HG02973 (cell line): ENCODE data around the gene HAUS1.

Source experiments
- ATAC-seq: cut with Tn5 transposase; IDR thresholded peaks from one replicate; pipeline ENCODE4 v1.9.1; 2021; ENCODE audit warnings: moderate library complexity; ENCODE audit not compliant: unreplicated experiment

Gene HAUS1, protein sequence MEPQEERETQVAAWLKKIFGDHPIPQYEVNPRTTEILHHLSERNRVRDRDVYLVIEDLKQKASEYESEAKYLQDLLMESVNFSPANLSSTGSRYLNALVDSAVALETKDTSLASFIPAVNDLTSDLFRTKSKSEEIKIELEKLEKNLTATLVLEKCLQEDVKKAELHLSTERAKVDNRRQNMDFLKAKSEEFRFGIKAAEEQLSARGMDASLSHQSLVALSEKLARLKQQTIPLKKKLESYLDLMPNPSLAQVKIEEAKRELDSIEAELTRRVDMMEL

DNA sequence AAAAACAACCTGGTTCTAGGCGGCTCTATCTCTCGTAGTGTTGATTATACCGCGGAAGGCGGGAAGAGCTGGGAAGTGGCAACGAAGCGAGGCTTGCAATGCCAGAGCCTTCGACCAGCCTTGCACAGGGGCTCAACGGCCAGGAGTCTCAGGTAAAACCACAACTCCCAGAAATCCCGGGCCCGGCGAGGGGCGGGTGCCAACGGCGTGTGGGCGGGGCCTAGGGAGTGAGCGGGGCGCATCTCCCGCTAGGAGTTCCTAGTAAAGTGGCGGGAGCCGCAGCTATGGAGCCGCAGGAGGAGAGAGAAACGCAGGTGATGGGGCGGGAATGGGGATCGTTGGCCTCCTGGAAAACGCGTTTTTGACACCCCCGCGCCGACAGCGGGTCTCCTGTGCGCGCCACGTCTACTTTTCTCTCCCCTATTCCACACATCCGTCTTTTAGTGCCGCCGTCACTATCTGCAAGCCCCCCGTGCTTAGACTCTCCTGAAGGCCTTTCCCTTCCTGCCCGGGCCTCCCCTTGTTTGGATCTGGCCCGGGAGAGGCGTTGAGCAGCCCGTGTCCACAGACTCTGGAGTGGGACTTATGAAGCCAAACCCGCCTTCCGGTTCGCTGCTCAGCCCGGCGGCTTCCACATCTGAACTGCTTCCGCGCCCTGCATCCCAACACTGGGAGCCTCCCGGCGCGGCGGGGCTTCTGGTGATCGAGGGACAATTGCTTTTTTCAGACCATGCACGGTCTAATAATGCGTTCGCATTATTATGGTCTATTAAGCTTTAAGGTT is at the start of gene HAUS1:
Gene HAUS1, plus strand, starts transcription at position 258 of the 784 bp plus-strand sequence. Its CDS starts 27 bp downstream, at position 285.
- peak; percentile 74 for ATAC-seq

DNA sequence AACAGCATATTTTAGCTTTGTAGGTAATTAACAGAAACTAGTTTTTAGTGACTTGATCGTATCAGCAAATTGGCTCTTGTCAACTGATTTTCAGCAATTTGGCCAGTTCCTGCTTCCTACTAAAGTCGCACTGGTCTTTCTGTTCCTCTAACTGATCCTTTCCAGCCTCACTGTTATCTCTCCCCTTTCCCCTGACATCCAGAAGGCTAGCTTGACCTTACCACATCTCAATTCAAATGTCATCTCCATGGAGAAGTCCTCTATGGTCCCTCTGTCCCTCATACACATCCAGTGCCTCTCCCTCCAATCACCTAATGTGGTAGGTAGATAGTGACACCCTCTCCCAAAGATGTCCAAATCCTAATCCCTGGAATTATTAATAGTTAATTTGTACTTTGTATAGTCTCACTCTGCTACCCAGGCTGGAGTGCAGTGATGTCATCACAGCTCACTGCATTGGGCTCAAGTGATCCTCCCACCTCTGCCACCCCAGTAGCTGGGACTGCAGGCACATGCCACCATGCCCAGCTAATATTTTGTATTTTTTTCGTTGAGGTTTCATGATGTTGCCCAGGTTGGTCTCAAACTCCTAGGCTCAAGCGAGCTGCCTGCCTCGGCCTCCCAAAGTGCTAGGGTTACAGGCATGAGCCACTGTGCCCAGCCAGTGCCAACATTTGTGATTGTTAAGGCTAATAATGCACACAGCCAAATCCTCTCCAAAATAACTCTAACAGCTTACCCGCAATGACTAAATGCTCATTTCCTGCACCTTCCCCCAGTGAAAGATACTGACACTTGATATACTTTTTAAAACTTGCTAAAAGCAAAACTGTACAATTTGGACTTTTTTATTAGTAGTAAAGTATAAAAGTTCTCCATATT is 49.0 kb upstream of the HAUS1 start:
- ATAC-seq: no peak

DNA sequence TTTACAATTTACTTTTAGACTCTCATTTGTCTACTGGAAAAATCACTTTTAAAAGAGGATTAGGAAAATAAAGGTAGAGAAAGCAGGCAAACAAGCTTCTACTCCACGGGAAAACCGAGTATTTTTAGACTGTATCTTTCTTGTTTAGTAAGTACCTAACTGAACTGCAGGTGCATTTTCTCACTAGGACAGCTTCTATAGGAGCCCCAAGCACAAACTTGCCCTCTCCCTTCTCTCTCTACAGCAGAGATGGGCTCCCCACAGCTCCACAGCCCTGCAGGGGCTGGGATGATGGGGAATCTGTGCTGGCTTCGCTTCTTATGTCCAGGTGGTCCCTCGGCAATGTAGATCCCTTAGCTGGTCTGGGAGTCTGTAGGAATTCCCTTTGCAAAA is 48.4 kb upstream of the HAUS1 start:
- no peak for ATAC-seq

DNA sequence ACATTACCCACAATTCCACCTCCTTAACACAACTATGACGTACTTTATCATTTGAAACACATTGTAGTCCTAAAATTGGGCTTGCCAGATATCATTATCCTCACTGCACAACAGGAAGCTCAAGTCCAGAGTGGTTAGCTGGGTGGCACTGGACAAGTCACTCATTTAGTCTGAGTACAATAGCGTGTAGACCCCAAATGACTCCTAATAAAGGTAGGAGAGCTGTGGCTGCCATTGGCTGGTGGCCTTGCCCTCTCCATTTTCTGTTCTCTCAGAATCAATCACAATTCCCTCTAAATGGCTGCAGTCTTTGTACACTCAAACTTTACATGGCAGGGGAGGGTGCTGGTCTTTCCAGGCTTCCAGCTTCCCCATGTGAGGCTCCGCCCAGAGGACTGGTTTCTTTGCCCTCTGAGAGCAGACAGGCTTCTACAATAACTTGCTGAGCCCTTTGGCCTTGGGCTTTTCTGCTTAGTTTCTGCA is 43.8 kb upstream of the HAUS1 start:
- ATAC-seq: no peak

GRCh38 chr18:46061387-46061786 is 42.8 kb upstream of the HAUS1 start:
- ATAC-seq: no peak

DNA sequence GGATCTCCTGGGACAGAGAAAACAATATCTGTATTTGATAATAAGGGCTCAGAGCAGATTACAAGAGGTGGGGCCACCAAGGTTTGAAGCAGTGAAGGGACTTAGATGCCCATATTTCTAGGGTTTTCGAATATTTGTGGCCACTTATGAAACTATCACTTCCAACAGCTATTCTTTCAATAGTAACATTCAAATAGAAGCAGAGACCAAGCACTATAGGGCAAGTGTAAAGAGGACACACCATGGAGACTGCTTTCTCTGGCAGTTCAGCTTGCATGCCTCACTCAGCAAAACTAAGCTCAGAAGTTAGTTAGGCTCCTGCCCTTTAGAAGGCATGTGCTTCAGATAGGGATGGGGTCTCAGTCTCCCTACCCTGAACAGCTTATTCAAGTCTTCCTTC is 42.4 kb upstream of the HAUS1 start:
- ATAC-seq: no peak

GRCh38 chr18:46062781-46063180 is 41.4 kb upstream of the HAUS1 start:
- no peak for ATAC-seq

DNA sequence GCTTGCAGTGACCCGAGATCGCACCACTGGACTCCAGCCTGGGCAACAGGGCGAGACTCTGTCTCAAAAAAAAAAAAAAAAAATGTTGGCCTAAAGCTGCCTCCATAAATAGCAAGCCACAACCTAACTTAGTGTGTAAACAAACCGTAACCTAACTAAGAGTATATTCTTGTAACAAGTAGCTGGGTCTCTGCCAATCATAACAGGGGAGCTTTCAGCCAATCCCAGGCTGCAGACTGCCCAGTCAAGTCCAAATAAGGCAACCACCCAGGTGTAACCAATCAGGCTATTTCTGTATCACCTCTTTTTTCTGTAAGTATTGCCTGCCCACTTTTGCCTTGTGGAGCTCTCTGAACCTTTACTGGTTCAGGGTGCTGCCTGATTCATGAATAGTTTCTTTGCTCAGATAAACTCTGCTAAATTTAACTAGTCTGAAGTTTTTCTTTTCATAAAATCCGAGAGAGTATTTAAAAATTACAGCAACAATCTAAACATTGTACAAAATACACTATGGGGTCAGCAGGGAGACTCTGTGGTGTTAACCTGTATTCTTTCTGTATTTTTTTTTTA is 36.7 kb upstream of the HAUS1 start:
- ATAC-seq: no peak

DNA sequence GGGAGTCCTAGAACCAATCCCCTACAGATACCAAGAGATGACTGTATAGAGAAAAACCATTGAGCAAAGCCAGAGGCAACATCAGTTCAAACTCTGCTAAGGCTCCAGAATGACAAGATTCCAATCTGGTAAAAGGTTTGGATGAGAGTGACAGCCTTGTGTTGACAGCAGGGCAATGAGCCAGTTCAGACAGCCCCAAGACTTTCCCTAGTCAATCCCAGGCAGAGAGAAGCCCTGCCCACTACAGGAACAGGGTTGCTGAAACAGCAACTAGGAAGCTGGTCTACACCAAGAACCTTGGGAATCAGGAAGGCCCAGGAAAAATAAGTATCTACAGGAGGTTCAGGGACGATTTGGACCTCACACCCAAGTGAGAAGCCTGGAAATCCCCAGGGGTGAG is 35.4 kb upstream of the HAUS1 start:
- ATAC-seq: no peak

DNA sequence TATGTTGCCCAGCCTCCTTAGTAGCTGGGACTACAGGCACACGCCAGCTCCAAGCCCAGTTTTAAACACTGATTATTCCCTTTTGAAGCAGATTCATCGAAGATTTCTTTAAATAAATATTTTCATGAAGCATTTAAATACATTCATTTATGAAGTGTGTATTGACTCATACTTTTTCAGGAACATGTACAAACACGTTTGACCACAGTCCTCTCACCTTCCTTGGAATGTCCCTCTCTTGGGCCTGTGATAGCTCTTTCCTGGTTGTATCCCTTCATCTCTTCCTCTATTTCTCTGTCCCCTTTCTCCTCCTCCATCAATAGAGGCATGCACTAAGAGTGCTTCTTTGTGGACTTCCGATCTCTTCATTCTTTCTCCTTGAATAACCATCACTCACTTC is 34.7 kb upstream of the HAUS1 start:
- ATAC-seq: no peak

DNA sequence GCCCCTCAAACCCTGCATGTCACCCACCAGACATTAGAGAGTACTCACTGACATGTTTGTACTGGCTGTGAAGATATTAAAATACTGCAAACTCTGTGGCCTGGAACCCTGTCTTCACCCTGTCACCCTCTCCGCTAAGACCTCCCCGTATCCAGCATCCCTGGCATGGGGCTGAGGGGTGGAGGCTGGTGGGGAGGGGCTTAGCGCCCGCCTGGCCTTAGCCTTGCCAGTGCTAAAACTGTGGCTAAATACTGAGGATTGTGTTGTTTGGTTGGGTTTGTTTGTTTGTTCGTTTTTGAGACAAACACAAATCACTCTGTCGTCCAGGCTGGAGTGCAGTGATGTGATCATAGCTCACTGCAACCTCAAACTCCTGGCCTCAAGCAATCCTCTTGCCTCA is 34.0 kb upstream of the HAUS1 start:
- no peak for ATAC-seq

- no peak for ATAC-seq
Observed at GRCh38 chr18:46070815-46071652, 33.2 kb upstream of the HAUS1 start.

GRCh38 chr18:46071653-46072375 is 32.4 kb upstream of the HAUS1 start, which contains the start of gene PSTPIP2:
TSS of gene PSTPIP2 (minus strand) at chr18:46072260. CDS start at chr18:46072188, 72 bp downstream.
- ATAC-seq: no peak

GRCh38 chr18:46072376-46072867 is 31.8 kb upstream of the HAUS1 start:
- no peak for ATAC-seq

GRCh38 chr18:46072959-46073358 is 31.2 kb upstream of the HAUS1 start:
- ATAC-seq: no peak

GRCh38 chr18:46073474-46074331 is 30.5 kb upstream of the HAUS1 start:
- no peak for ATAC-seq

DNA sequence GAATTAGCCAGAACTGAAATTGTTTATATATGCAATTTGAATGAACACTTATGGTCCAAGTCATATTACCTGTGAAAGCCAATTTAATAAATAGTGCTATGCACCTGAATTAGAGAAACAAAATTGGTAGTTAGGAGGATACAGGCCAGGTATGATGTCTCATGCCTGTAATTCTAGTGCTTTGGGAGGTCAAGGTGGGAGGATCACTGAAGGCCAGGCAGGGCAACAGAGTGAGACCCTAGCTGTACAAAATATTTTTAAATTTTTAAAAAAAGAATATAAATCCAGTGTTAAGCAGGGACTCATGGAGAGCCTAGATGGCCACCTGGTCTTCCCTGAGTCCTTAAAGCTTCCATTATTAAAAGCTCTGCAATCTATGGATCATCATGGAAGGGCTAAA is 24.8 kb upstream of the HAUS1 start:
- ATAC-seq: no peak

GRCh38 chr18:46080156-46080555 is 24.0 kb upstream of the HAUS1 start:
- ATAC-seq: no peak
